Coronary artery (tissue), 2 donors: Measurements from ENCODE around the gene PLPP3.

Experiments used
- DNase-seq: peaks from one replicate; pipeline ENCODE4 v3.0.0-alpha.2; 2017; ENCODE audit warnings: low spot score
- H3K27ac ChIP-seq, 2 donors: fragments of 200-600 bp; sonication (generic); one replicate each; pipeline ENCODE4 v1.5.1; 2016 to 2019
- H3K4me3 ChIP-seq: fragments of 200-600 bp; sonication (generic); 2 replicates; pipeline ENCODE4 v1.5.1; 2016; ENCODE audit warnings: mild to moderate bottlenecking, moderate library complexity
- TF ChIP-seq, protein P1 (sequence below): fragments of 200-600 bp; sonication (generic); IDR thresholded peaks from one replicate; pipeline ENCODE4 v1.5.1; 2019; ENCODE audit warnings: antibody characterized with exemption

Gene PLPP3

DNA sequence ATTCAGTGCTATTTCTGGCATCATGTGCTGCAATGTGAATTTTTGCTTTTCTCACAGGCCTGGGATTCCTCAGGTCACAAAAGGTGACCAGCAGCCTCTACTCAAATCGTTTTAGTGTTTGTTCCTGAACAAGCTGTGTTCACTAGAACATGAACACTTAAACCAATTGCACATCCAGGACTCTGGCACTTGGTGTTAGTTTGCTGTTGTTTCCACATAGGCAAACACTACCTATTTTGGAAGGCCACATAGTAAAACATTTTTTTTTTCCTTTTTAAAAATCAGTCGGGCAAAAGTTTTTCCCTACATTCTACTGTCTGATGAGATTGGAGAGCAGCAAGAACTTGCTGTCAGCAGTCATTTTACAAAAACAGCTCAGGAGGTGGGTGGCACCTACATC is 83.2 kb downstream of the PLPP3 start:
- Histone ChIP-seq H3K4me3 (no peak overlapping the region), H3K27ac (no peak overlapping the region)
- TF ChIP-seq, protein P1, sequence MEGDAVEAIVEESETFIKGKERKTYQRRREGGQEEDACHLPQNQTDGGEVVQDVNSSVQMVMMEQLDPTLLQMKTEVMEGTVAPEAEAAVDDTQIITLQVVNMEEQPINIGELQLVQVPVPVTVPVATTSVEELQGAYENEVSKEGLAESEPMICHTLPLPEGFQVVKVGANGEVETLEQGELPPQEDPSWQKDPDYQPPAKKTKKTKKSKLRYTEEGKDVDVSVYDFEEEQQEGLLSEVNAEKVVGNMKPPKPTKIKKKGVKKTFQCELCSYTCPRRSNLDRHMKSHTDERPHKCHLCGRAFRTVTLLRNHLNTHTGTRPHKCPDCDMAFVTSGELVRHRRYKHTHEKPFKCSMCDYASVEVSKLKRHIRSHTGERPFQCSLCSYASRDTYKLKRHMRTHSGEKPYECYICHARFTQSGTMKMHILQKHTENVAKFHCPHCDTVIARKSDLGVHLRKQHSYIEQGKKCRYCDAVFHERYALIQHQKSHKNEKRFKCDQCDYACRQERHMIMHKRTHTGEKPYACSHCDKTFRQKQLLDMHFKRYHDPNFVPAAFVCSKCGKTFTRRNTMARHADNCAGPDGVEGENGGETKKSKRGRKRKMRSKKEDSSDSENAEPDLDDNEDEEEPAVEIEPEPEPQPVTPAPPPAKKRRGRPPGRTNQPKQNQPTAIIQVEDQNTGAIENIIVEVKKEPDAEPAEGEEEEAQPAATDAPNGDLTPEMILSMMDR: no peak
- no peak for DNase-seq

DNA sequence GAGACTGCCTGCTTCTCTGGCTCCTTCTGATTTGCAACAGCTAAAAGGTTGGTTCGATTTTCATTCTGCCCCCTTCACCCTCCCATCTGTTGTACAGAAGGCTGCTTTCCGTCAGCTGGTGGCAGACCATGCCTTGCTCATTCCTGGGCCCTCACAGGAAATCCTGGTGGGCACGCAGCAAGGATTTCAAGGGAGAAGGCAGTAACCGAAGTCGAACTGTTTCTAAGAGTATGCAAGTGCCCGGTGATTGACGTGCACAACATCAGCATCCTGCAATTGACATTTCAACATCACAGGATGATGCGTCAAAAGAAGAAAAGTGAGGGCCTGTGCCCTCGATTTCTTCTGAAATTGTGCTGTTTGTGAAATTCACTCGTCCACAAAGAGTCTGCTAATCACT is 83.8 kb downstream of the PLPP3 start:
- Histone ChIP-seq H3K27ac (no peak overlapping the region), H3K4me3 (no peak overlapping the region)
- no peak for DNase-seq
- TF ChIP-seq, protein P1: no peak

DNA sequence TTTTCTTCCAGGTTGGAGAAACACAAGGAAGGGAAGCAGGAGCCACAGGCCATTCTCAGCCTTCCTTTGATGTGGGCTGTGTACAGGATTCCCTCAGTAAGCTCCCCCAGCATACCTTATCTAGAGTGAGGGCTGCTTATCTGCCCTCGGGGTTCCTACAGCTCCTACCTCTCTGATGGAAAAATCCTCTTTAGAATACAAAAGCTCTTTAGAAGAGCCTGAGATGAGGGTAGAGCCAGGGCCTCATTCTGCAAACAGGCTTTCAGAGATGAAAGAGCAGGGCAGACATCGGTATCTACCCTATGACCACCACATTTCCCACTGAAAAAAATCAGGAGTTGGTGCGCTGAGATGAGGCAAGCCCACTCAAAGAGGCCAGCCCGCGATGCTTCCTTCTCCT is 85.1 kb downstream of the PLPP3 start:
- no peak for DNase-seq
- TF ChIP-seq, protein P1: no peak
- H3K27ac ChIP-seq: no peak overlapping the region
- H3K4me3 ChIP-seq: no peak overlapping the region

DNA sequence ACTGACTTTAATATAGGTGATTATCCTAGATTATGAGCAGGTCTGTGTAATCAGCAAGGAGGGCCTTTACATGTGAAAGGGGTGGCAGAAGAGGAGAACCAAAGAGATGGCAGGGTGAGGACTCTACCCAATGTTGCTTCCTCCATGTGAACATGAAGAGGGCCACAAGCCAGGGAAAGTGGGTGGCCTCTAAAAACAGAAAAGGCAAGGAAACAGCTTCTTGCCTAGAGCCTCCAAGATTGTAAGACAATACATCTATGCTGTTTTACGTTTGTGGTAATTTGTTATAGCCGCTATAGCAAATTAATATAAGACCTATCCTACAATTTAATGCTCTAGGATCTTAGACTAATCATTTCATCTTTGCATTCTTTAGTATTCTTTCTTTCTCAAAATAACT is 85.5 kb downstream of the PLPP3 start:
- TF ChIP-seq, protein P1: no peak
- H3K27ac ChIP-seq: no peak overlapping the region
- no peak overlapping the region for H3K4me3 ChIP-seq
- no peak for DNase-seq

DNA sequence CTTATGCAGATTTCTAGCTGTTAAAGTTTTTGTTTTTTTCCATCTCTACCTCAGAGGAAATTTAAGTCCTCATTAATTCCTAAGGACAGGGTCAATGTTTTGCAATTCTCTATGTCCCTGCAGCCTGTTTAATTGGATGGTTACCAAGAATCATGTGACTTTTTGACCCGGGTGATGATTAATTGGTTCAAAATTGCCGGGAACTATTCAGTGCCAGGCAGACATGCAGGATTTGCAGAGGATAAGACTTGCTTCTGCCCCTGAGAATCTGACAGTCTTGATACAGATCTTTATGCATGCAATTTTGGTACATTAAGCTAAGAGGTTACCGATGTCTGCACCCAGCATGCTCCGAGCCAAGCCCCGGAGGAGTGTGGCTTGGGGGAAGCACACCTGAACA is 87.9 kb downstream of the PLPP3 start:
- TF ChIP-seq, protein P1: no peak
- Histone ChIP-seq H3K4me3 (no peak overlapping the region), H3K27ac (no peak overlapping the region)
- no peak for DNase-seq

DNA sequence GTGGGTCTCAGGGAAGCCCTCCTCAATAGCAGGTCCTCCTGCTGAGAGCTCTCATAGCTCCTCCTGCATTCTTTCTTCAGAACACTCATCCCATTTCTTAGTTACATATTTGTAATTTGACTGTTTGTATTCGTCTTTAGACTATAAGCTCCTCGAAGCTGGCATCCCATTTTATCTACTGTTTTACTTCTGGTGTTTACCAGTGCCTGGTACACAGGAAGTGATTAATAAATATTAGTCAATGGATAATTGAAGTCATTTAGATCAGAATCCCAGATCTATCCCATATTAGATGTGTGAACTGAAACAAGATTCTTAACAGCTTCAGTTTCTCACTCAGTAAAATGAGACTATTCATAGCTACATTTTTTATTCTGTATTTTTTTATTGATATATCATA is 88.7 kb downstream of the PLPP3 start:
- H3K27ac ChIP-seq: no peak overlapping the region
- TF ChIP-seq, protein P1: no peak

DNA sequence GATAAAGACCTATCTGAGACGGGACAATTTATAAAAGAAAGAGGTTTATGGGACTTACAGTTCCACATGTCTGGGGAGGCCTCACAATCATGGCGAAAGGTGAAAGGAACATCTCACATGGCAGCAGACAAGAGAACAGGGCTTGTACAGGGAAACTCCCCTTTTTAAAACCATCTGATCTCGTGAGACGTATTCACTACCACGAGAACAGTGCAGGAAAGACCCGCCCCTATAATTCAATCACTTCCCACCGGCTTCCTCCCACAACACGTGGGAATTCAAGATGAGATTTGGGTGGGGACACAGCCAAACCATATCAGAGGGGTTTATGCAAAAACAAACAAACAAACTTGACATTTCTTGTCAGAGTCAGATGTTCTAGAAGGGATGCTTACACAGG is 89.7 kb downstream of the PLPP3 start:
- TF ChIP-seq, protein P1: no peak
- DNase-seq: no peak
- Histone ChIP-seq H3K27ac (no peak overlapping the region), H3K4me3 (no peak overlapping the region)

More for the DNA sequence above, 88.7 kb downstream of the PLPP3 start:
- H3K4me3 ChIP-seq: no peak overlapping the region
- DNase-seq: no peak
